GM21529 (cell line): ENCODE results near the gene TM7SF2.
"Not testable (repeated sequence)": the region's sequence is repeated elsewhere in the genome, so short reads cannot be mapped to it uniquely, and the experiment has no call there.

Experiments used
- ATAC-seq: cut with Tn5 transposase; IDR thresholded peaks from one replicate; pipeline ENCODE4 v1.9.1; 2021; ENCODE audit not compliant: unreplicated experiment

TM7SF2 gene

GRCh38 chr11:65128182-65129145 is 16.8 kb downstream of the TM7SF2 start:
- no peak for ATAC-seq

GRCh38 chr11:65129649-65130441 is 18.2 kb downstream of the TM7SF2 start:
- ATAC-seq: no peak

- no peak for ATAC-seq
Measured at GRCh38 chr11:65130631-65131416, 19.2 kb downstream of the TM7SF2 start.

- no peak for ATAC-seq
Measured at GRCh38 chr11:65131417-65131776, 19.7 kb downstream of the TM7SF2 start.

- no peak for ATAC-seq
Measured at GRCh38 chr11:65131895-65132237, 20.2 kb downstream of the TM7SF2 start.

- peak; percentile 39 for ATAC-seq
Measured at GRCh38 chr11:65132238-65132987, 20.7 kb downstream of the TM7SF2 start.

GRCh38 chr11:65132988-65133700 is 21.5 kb downstream of the TM7SF2 start:
- no peak for ATAC-seq

- no peak for ATAC-seq
Measured at GRCh38 chr11:65133724-65134123, 22.1 kb downstream of the TM7SF2 start.

GRCh38 chr11:65134240-65134951 is 22.7 kb downstream of the TM7SF2 start, which contains the start of gene SYVN1:
Gene SYVN1, minus strand, starts transcription at chr11:65134519. Its CDS starts 918 bp downstream, at chr11:65133601.
- ATAC-seq: peak; percentile 49

- peak; percentile 66 for ATAC-seq
Measured at GRCh38 chr11:65134952-65135632, 23.4 kb downstream of the TM7SF2 start.

GRCh38 chr11:65135633-65136145 is 24.0 kb downstream of the TM7SF2 start:
- ATAC-seq: no peak

GRCh38 chr11:65136515-65137096 is 24.9 kb downstream of the TM7SF2 start:
- no peak for ATAC-seq

- ATAC-seq: no peak
Measured at GRCh38 chr11:65141896-65142494, 30.3 kb downstream of the TM7SF2 start.

- no peak for ATAC-seq
Measured at GRCh38 chr11:65147352-65148075, 35.8 kb downstream of the TM7SF2 start.

GRCh38 chr11:65148657-65149056 is 37.0 kb downstream of the TM7SF2 start:
- ATAC-seq: no peak

GRCh38 chr11:65150131-65150508 is 38.4 kb downstream of the TM7SF2 start:
- ATAC-seq: not testable (repeated sequence)
